HEK293 (cell line): Measurements from ENCODE around the gene DGKH.
"Not testable (repeated sequence)": the region's sequence is repeated elsewhere in the genome, so short reads cannot be mapped to it uniquely, and the experiment has no call there.

Source experiments
- CTCF ChIA-PET: fragments of 350-600 bp; formaldehyde crosslinking; extraction: SDS; loops from one replicate; lab custom pipeline; 2021; ENCODE audit warnings: antibody characterized with exemption; lab: Yijun Ruan, JAX
- POLR2A ChIA-PET: fragments of 300-600 bp; formaldehyde crosslinking; extraction: SDS; loops from one replicate; lab custom pipeline; 2020; ENCODE audit warnings: antibody characterized with exemption, inconsistent platforms; lab: Yijun Ruan, JAX
- H3K27ac ChIP-seq: fragments of 200-500 bp; sonication (Bioruptor generic); 2 replicates; pipeline ENCODE4 v1.5.1; 2014; ENCODE audit warnings: low read depth, low read length, control low read depth, inconsistent platforms; ENCODE audit errors: extremely low read depth
- H3K36me3 ChIP-seq, 2 experiments: fragments of 200-500 bp in 1 of 2; sonication (Bioruptor generic) in 1 of 2; 1 replicate in 1 of 2; 2 replicates in 1 of 2; pipeline ENCODE4 v1.5.1; 2014 to 2017; ENCODE audit warnings: inconsistent platforms in 2 of 2, low read length in 2 of 2; ENCODE audit not compliant: control insufficient read depth in 2 of 2, insufficient read depth in 1 of 2
- H3K4me1 ChIP-seq: fragments of 200-500 bp; sonication (Bioruptor generic); 2 replicates; pipeline ENCODE4 v1.5.1; 2014; ENCODE audit warnings: mild to moderate bottlenecking, low read length, inconsistent platforms; ENCODE audit not compliant: control insufficient read depth, insufficient read depth
- H3K4me3 ChIP-seq: 2 replicates; pipeline ENCODE4 v1.5.1; 2011; ENCODE audit warnings: low read depth, mild to moderate bottlenecking, control low read depth, low read length, moderate library complexity
- H3K9me3 ChIP-seq: fragments of 200-500 bp; sonication (Bioruptor generic); 2 replicates; pipeline ENCODE4 v1.5.1; 2014; ENCODE audit warnings: low read depth, low read length, inconsistent platforms; ENCODE audit not compliant: control insufficient read depth, insufficient read depth
- BCL11A ChIP-seq: fragments of 450-650 bp; formaldehyde crosslinking; IDR thresholded peaks from 2 replicates; pipeline ENCODE4 v1.5.1; 2016; ENCODE audit warnings: low read depth, missing biosample characterization, missing genetic modification characterization
- EGR2 ChIP-seq: fragments of 450-650 bp; formaldehyde crosslinking; IDR thresholded peaks from 2 replicates; pipeline ENCODE4 v1.5.1; 2016; ENCODE audit warnings: low read depth, missing biosample characterization, missing genetic modification characterization
- GLIS1 ChIP-seq: fragments of 450-650 bp; formaldehyde crosslinking; IDR thresholded peaks from 2 replicates; pipeline ENCODE4 v1.5.1; 2016; ENCODE audit warnings: missing biosample characterization, missing genetic modification characterization
- KLF9 ChIP-seq: fragments of 450-650 bp; formaldehyde crosslinking; IDR thresholded peaks from 2 replicates; pipeline ENCODE4 v1.5.1; 2016; ENCODE audit warnings: missing biosample characterization, missing genetic modification characterization, low read depth
- ZBTB8A ChIP-seq: fragments of 450-650 bp; formaldehyde crosslinking; IDR thresholded peaks from 2 replicates; pipeline ENCODE4 v1.5.1; 2016; ENCODE audit warnings: missing biosample characterization, missing genetic modification characterization
- ZFHX2 ChIP-seq: fragments of 450-650 bp; formaldehyde crosslinking; conservative IDR thresholded peaks from 2 replicates; pipeline ENCODE4 v1.5.1; 2016; ENCODE audit warnings: missing biosample characterization, missing genetic modification characterization
- ZFP69B ChIP-seq: fragments of 450-650 bp; formaldehyde crosslinking; IDR thresholded peaks from 2 replicates; pipeline ENCODE4 v1.5.1; 2016; ENCODE audit warnings: missing biosample characterization, missing genetic modification characterization
- ZNF138 ChIP-seq: fragments of 450-650 bp; formaldehyde crosslinking; IDR thresholded peaks from 2 replicates; pipeline ENCODE4 v1.5.1; 2016; ENCODE audit warnings: missing biosample characterization, missing genetic modification characterization, borderline replicate concordance
- ZNF146 ChIP-seq: fragments of 450-650 bp; formaldehyde crosslinking; IDR thresholded peaks from 2 replicates; pipeline ENCODE4 v1.5.1; 2016; ENCODE audit warnings: missing biosample characterization, missing genetic modification characterization
- ZNF19 ChIP-seq: fragments of 450-650 bp; formaldehyde crosslinking; IDR thresholded peaks from 2 replicates; pipeline ENCODE4; 2016; ENCODE audit warnings: missing biosample characterization, missing genetic modification characterization, low read depth
- ZNF221 ChIP-seq: fragments of 450-650 bp; formaldehyde crosslinking; IDR thresholded peaks from 2 replicates; pipeline ENCODE4 v1.5.1; 2017; ENCODE audit warnings: missing biosample characterization, missing genetic modification characterization, borderline replicate concordance
- ZNF426 ChIP-seq: fragments of 450-650 bp; formaldehyde crosslinking; IDR thresholded peaks from 2 replicates; pipeline ENCODE4 v1.5.1; 2017; ENCODE audit warnings: missing biosample characterization, missing genetic modification characterization, mild to moderate bottlenecking, inconsistent platforms, moderate library complexity
- ZNF621 ChIP-seq: fragments of 450-650 bp; formaldehyde crosslinking; IDR thresholded peaks from 2 replicates; pipeline ENCODE4 v1.5.1; 2017; ENCODE audit warnings: missing biosample characterization, missing genetic modification characterization
- ZNF791 ChIP-seq: fragments of 450-650 bp; formaldehyde crosslinking; IDR thresholded peaks from 2 replicates; pipeline ENCODE4 v1.5.1; 2016; ENCODE audit warnings: missing biosample characterization, missing genetic modification characterization
- TF ChIP-seq, protein P1 (sequence below): fragments of 450-650 bp; formaldehyde crosslinking; IDR thresholded peaks from 2 replicates; pipeline ENCODE4 v1.5.1; 2017; ENCODE audit warnings: missing biosample characterization, missing genetic modification characterization
- TF ChIP-seq, protein P2 (sequence below): fragments of 450-650 bp; formaldehyde crosslinking; IDR thresholded peaks from 2 replicates; pipeline ENCODE4 v1.5.1; 2017; ENCODE audit warnings: missing biosample characterization, missing genetic modification characterization
- TF ChIP-seq, protein P3 (sequence below): fragments of 450-650 bp; formaldehyde crosslinking; IDR thresholded peaks from 2 replicates; pipeline ENCODE4 v1.5.1; 2016; ENCODE audit warnings: missing biosample characterization, missing genetic modification characterization
- TF ChIP-seq, protein P4 (sequence below): fragments of 450-650 bp; formaldehyde crosslinking; IDR thresholded peaks from 2 replicates; pipeline ENCODE4 v1.5.1; 2017; ENCODE audit warnings: missing biosample characterization, mild to moderate bottlenecking, missing genetic modification characterization, moderate library complexity

DGKH gene

DNA sequence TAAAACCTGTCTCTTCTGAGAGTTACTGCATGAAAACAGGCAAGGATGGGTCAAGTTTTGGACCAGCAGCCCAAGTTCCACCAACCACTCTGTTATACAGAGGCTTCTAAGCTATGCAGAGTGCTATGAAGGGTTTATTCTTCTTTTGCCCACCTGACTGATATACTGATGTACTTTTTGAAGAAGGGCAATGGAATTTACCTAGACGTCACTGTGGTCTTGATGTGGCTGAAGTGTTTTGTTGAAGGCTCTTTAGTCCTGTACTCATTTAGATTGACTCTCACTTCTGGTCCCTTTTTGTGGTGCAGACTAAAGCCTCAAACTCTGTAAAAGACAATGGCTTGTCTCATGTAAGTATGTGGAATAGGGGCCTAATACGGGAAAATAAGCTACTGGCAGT, 92.0 kb downstream of the DGKH start (continued):
- TF ChIP-seq, protein P1, sequence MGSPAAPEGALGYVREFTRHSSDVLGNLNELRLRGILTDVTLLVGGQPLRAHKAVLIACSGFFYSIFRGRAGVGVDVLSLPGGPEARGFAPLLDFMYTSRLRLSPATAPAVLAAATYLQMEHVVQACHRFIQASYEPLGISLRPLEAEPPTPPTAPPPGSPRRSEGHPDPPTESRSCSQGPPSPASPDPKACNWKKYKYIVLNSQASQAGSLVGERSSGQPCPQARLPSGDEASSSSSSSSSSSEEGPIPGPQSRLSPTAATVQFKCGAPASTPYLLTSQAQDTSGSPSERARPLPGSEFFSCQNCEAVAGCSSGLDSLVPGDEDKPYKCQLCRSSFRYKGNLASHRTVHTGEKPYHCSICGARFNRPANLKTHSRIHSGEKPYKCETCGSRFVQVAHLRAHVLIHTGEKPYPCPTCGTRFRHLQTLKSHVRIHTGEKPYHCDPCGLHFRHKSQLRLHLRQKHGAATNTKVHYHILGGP, result no peak
- TF ChIP-seq ZNF221 (tag by site-specific recombination), result no peak
- no peak for TF ChIP-seq ZBTB8A (tag by site-specific recombination)
- TF ChIP-seq, protein P2, sequence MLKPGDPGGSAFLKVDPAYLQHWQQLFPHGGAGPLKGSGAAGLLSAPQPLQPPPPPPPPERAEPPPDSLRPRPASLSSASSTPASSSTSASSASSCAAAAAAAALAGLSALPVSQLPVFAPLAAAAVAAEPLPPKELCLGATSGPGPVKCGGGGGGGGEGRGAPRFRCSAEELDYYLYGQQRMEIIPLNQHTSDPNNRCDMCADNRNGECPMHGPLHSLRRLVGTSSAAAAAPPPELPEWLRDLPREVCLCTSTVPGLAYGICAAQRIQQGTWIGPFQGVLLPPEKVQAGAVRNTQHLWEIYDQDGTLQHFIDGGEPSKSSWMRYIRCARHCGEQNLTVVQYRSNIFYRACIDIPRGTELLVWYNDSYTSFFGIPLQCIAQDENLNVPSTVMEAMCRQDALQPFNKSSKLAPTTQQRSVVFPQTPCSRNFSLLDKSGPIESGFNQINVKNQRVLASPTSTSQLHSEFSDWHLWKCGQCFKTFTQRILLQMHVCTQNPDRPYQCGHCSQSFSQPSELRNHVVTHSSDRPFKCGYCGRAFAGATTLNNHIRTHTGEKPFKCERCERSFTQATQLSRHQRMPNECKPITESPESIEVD (tag by site-specific recombination), result no peak
- no peak for TF ChIP-seq KLF9 (tag by site-specific recombination)
- TF ChIP-seq ZFP69B (tag by site-specific recombination), result no peak
- TF ChIP-seq BCL11A (tag by site-specific recombination), result no peak

DNA sequence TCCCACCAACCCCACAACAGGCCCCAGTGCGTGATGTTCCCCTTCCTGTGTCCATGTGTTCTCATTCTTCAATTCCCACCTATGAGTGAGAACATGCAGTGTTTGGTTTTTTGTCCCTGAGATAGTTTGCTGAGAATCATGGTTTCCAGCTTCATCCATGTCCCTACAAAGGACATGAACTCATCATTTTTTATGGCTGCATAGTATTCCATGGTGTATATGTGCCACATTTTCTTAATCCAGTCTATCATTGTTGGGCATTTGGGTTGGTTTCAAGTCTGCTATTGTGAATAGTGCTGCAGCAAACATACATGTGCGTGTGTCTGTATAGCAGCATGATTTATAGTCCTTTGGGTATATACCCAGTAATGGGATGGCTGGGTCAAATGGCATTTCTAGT, 92.6 kb downstream of the DGKH start:
- peak; percentile 95 for TF ChIP-seq ZNF146
- TF ChIP-seq, protein P3, sequence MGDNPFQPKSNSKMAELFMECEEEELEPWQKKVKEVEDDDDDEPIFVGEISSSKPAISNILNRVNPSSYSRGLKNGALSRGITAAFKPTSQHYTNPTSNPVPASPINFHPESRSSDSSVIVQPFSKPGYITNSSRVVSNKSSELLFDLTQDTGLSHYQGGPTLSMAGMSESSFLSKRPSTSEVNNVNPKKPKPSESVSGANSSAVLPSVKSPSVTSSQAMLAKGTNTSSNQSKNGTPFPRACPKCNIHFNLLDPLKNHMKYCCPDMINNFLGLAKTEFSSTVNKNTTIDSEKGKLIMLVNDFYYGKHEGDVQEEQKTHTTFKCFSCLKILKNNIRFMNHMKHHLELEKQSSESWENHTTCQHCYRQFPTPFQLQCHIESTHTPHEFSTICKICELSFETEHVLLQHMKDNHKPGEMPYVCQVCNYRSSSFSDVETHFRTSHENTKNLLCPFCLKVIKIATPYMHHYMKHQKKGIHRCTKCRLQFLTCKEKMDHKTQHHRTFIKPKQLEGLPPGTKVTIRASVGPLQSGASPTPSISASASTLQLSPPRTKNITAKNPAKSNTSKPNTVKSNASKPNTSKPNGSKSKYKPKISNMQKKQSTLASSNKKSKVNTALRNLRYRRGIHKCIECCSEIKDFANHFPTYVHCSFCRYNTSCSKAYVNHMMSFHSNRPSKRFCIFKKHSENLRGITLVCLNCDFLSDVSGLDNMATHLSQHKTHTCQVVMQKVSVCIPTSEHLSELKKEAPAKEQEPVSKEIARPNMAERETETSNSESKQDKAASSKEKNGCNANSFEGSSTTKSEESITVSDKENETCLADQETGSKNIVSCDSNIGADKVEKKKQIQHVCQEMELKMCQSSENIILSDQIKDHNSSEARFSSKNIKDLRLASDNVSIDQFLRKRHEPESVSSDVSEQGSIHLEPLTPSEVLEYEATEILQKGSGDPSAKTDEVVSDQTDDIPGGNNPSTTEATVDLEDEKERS (tag by site-specific recombination), result 0 out of 2 replicates have a peak, but pooled peaks have one; percentile 35
- H3K36me3 ChIP-seq, CTCF ChIA-PET, POLR2A ChIA-PET, H3K9me3 ChIP-seq, H3K27ac ChIP-seq, H3K4me3 ChIP-seq, H3K4me1 ChIP-seq: not testable (repeated sequence)

DNA sequence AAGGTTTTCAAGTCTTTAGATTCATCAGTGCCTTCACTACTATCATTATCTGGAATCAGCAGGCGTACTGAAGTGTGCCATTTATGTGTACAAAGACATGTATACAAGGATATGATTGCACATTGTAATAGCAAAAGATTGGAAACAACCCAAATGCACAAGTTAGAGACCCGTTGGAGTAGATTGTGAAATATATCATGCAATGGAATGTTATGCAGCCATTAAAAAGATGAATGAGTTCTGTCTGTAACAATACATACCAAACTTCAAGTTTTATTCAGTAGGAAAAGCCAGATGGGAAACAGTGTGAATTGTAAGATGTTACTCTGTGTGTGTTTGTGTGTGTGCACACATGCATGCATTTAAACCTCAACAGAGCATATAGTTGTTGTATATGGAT, 97.9 kb downstream of the DGKH start:
- ChIA-PET POLR2A (no interaction called here), CTCF (no interaction called here)
- H3K4me1 ChIP-seq, result no peaks in the 10 kb centered on the region
- TF ChIP-seq ZNF146, result peak; percentile 87
- no peak for TF ChIP-seq ZNF19
- H3K9me3 ChIP-seq, result no peaks in the 10 kb centered on the region
- H3K4me3 ChIP-seq, result no peak overlapping the region
- no peak overlapping the region for H3K27ac ChIP-seq
- no peaks in the 10 kb centered on the region for H3K36me3 ChIP-seq

DNA sequence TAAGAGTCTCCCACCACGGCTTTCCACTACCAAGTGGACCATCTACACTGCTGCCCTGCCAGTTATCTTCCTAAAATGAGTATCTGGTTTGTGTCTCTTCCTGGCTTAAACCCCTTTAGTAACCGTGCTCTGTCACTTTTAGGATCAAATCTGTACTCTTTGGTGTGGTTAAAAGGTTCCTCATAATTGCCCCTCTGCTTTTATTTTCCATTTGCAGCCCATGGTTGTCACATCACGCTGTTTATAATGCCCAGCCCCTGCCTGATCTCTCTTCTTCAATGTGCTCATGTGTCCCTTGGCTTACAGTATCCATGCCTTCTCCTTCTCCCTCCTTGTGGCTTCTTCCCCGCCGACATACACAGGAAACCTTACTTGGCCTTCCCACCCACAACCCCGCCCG, 100.1 kb downstream of the DGKH start:
- POLR2A ChIA-PET, result interaction anchor here (0.6 kb wide), 1 partner anchor 295 kb away, joined by 3 read pairs; no protein-coding TSS in a partner anchor
- Histone ChIP-seq H3K9me3 (no peaks in the 10 kb centered on the region), H3K4me1 (peaks cover 7% of the 10 kb centered on the region; the same call in 1 of the 2 replicates), H3K27ac (no peak overlapping the region), H3K36me3 (no peaks in the 10 kb centered on the region), H3K4me3 (no peak overlapping the region)
- CTCF ChIA-PET, result no interaction called here
- TF ChIP-seq ZNF621 (tag by site-specific recombination), result no peak
- TF ChIP-seq ZNF791 (tag by site-specific recombination), result no peak
- TF ChIP-seq ZNF138, result no peak
- TF ChIP-seq ZFHX2 (tag by site-specific recombination), result peak; percentile 49
- no peak for TF ChIP-seq GLIS1
- peak; percentile 35; the same call in 1 of the 2 replicates for TF ChIP-seq EGR2 (tag by site-specific recombination)
- TF ChIP-seq ZNF426 (tag by site-specific recombination), result no peak
- TF ChIP-seq, protein P4, sequence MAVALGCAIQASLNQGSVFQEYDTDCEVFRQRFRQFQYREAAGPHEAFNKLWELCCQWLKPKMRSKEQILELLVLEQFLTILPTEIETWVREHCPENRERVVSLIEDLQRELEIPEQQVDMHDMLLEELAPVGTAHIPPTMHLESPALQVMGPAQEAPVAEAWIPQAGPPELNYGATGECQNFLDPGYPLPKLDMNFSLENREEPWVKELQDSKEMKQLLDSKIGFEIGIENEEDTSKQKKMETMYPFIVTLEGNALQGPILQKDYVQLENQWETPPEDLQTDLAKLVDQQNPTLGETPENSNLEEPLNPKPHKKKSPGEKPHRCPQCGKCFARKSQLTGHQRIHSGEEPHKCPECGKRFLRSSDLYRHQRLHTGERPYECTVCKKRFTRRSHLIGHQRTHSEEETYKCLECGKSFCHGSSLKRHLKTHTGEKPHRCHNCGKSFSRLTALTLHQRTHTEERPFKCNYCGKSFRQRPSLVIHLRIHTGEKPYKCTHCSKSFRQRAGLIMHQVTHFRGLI (tag by site-specific recombination), result no peak
